ENCODE measurements around the gene CCDC60.

Gene CCDC60

DNA sequence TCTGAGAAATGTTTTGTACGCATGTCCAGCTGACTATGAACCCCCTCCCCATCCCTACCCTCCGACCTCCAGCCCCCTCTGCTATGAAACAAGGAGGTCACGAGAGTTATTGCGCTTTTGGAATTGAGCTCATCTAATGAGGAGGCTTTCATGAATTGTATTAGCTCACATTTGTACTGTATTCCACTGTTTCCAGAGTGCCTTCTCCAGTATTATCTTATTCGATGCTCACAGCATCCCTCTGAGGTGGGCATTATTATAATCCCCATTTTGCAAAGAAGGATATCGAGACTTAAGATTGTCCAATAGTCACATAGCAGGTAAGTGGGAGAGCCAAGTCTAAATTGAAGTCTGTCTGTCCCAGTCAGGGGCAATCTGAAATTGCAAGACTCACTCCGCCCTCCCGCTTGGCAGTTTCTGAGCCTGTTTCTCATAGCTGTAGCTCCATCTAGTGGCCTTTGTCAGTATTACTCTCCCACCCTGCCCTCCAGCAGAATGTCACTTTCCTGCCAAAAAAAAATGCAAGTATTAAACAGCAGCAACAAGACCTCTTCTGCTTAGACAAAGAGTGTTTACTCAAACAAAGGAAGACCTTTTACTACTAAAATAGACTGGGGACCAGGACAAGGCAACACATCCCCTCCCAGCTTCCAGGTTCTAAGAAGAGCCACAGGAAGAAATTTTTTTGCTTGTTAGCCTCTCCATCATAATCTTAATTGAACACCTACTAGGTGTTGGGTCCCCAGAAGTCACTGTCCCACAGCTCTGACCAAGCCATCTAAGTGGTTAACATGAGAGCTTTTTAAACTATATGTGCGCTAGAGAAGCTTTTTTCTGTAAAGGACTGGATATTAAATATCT, 210.5 kb downstream of the CCDC60 start:
- peak; percentile 23 to 71 for DNase-seq

- DNase-seq: no peak
Observed at GRCh38 chr12:119546340-119546739, 211.8 kb downstream of the CCDC60 start.

DNA sequence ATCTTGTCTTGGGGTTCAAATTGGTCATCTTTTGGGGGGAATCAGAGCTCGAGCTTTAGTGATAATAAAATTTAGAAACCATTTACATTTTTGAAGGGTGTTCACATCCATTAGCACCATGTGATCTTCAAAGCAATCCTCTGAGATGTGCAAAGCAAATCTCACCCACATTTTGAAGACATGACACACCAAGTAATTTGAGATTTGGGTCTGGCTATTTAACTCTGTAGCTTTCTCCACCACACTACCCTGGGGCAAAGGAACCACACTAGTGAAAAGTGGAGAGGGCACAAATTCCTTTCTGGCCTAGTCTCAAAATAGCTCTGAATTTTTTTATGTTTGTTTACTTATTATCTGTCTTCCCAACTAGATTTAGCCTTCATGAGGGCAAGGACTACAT, 212.5 kb downstream of the CCDC60 start:
- DNase-seq: no peak

DNA sequence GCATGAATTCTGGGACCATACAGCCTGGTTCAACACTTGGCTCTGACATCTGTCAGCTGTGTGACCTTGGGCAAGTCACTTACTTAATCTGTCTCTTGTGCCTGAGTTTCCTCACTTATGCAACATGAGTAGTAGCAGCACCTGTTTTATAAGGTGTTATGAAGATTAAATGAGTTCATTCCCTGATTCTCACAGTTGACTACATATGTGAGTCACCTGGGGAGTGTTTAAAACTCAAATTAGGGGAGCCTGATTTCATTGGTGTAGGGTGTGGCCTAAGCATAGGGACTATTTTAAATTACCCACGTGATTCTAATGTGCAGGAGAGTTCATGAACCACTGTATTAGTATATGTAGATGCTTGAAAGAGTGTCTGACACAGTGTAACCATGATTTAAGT, 222.3 kb downstream of the CCDC60 start:
- DNase-seq: no peak

DNA sequence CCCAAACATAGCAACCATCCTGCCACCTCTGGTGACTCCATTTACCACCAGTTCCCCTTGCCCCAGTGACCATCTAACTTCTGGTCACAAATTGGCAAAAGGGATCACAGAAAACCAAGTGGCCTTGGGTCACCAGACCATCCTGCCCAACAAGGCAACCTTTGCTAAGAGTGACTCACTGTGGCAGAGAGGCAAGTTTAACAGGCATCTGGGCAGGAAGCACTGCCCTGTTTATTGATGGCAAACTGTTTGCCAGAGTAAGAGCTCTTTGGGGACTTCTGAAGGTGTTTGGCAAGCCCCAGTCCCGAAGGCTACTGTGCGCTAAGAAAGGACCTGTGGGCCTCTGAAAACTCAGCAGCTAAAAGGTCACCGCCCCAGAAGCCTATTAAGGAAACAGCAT, 230.9 kb downstream of the CCDC60 start:
- DNase-seq: no peak

DNA sequence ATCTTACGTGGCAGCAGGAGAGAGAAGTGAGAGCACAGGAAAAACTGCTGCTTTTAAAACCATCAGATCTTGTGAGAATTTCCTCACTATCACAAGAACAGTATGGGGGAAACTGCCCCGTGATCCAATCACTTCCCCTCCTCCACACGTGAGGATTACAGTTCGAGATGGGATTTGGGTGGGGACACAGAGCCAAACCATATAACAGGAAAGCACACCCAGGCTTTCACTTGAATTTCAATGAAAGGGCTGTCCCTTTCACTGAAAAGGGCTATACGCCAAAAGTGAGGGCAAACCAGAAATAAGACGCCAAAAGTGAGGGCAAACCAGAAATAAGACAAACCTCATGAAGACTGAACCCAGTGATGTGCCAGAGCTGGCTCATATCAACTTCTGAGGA, 236.2 kb downstream of the CCDC60 start:
- DNase-seq: no peak

DNA sequence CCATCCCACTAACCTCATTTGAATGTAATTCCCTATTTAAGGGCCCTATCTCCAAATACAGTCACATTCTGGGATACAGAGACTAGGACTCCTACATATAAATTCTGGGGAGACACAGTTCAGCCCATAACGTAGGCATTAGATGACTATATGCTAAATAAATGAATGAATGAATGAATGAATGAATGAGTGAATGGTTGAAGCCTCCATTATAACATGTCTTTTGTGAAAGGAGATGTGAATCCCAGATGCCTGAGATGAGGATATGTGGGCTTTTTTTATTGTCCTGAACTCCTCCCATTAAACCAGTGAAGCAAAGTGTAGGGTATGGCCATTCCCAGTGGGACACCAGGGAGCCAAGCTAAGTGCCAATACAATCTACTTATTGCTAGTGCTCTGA, 238.6 kb downstream of the CCDC60 start:
- DNase-seq: no peak

DNA sequence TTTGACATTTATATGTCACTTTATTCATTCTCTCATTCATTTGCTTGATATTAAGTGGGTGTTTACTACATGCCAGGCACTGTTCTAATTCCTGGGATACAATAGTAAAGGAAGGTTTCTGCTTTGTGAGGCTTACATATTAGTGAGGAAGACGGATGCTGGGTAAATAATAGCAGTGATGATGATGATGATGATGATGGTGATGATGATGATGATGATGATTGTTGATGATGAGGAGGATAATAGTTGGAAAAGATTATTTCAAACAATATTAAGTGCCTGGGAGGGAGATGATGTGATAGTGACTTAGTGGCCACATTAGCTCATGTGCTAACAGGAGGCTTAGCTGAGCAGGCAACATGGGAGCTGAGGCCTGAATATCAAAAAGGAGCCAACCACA, 239.7 kb downstream of the CCDC60 start:
- DNase-seq: no peak

- DNase-seq: no peak
Observed at GRCh38 chr12:119576118-119576810, 241.7 kb downstream of the CCDC60 start.

DNA sequence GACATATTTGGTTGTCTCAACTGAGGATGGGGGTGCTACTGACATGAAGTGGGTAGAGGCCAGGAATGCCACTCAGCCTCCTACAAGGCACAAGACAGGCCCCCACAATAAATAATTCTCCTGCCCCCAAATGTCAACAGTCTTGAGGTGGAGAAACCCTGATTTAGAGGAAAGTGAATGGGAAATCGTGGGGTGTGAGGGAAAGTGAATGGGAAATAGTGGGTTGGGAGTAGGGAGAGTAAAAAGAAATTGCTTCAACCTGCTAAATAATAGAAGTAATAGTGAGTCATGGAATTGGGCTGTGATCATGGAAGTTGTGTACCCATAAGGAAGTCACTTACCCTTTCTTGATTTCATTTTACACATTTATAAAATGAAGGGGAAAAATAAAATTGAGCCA, 242.4 kb downstream of the CCDC60 start:
- no peak for DNase-seq

GRCh38 chr12:119578112-119578511, 243.6 kb downstream of the CCDC60 start:
- no peak for DNase-seq

- no peak for DNase-seq
Observed at GRCh38 chr12:119589097-119589496, 254.6 kb downstream of the CCDC60 start.

- no peak for DNase-seq
Observed at GRCh38 chr12:119589634-119590033, 255.1 kb downstream of the CCDC60 start.

Measured in NCI-H187 (cell line).